ENCODE data around the gene GULP1.

Gene GULP1

GRCh38 chr2:188610827-188611226, 319.2 kb downstream of the GULP1 start:
- FAIRE-seq (no peak), DNase-seq (ENCODE audit: insufficient read length, low spot score) (no peak)
- no peak for TF ChIP-seq CTCF (IDR thresholded peaks at IDR 0.05; ENCODE audit: insufficient read depth, missing control alignments)

GRCh38 chr2:188619146-188619545, 327.5 kb downstream of the GULP1 start:
- DNase-seq (ENCODE audit: insufficient read length, low spot score) (no peak), FAIRE-seq (no peak)
- TF ChIP-seq CTCF (IDR thresholded peaks at IDR 0.05; ENCODE audit: insufficient read depth, missing control alignments): no peak

DNA sequence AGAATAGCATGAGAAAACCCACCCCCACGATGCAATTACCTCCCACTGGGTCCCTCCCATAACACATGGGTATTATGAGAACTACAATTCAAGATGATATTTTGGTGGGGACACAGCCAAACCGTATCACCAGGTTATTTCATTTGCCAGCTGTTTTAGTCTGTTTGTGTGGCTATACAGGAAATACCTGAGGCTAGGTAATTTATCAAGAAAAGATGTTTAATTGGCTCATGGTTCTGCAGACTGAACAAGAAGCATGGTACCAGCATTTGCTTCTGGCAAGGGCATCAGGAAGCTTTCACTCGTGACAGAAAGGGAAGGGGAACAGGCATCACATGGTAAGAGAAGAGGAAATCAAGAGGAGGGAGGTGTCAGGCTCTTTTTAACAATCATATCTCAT, 329.2 kb downstream of the GULP1 start:
- TF ChIP-seq CTCF (IDR thresholded peaks at IDR 0.05; ENCODE audit: insufficient read depth, missing control alignments): no peak
- no peak for FAIRE-seq
- no peak for DNase-seq (ENCODE audit: insufficient read length, low spot score)

- TF ChIP-seq CTCF (IDR thresholded peaks at IDR 0.05; ENCODE audit: insufficient read depth, missing control alignments): no peak
- no peak for FAIRE-seq
- DNase-seq (ENCODE audit: insufficient read length, low spot score): no peak
These were observed 331.1 kb downstream of the GULP1 start for GRCh38 chr2:188622601-188623260.

GRCh38 chr2:188623995-188624643, 332.4 kb downstream of the GULP1 start:
- DNase-seq (ENCODE audit: insufficient read length, low spot score): no peak
- no peak for FAIRE-seq
- TF ChIP-seq CTCF (IDR thresholded peaks at IDR 0.05; ENCODE audit: insufficient read depth, missing control alignments): no peak

DNA sequence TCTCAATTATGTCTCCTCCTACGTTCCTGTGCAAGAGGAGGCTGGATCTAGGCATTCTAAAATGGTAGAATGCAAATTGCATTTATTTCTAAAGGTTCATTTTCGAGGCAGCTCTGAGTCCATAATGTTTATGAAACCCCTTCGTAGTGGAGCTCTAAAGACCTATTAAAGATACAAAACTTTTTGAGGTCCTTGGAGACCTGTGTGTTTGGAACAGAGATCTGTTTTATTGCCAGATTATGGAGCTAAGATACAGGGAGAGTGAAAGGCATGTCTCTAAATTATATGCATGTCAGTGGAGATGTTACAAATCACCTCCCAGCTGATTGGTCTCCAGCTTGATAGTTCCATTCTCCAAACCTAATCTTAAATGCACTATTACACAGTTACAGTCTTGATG, 335.8 kb downstream of the GULP1 start:
- no peak for TF ChIP-seq CTCF (IDR thresholded peaks at IDR 0.05; ENCODE audit: insufficient read depth, missing control alignments)
- DNase-seq (ENCODE audit: insufficient read length, low spot score) (no peak), FAIRE-seq (no peak)

All from D721Med (cell line).